GM19463 (cell line): ENCODE results near the gene BUB1.
"Not testable (repeated sequence)": the region's sequence is repeated elsewhere in the genome, so short reads cannot be mapped to it uniquely, and the experiment has no call there.

Source experiments
- ATAC-seq: cut with Tn5 transposase; IDR thresholded peaks from one replicate; pipeline ENCODE4 v1.9.1; 2021; ENCODE audit warnings: mild to moderate bottlenecking, moderate library complexity; ENCODE audit not compliant: unreplicated experiment

The BUB1 gene

DNA sequence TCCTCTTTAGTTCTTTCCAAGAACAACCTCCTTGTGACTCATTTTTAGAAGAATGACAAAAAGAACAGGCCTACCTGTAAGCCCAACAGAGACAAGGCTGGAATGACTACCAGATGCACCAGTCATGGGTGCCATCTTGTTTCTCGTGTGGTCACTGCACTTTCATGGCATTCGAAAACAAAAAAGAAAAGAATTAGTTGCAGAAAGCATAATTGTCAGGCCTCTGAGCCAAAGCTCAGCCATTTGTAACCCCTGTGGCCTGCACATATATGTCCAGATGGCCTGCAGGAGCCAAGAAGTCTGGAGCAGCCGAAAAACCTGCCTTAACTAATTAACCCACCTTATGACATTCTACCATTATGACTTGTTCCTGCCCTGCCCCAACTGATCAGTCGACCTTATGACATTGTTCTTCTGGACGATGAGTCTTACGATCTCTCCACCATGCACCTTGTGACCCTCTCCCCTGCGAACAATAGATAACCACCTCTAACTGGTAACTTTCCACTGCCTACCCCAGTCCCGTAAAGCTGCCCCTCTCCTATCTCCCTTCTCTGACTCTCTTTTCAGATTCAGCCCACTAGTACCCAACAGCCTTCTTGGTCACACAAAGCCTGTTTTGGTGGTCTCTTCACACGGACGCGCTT, 13.9 kb upstream of the BUB1 start:
- ATAC-seq = no peak

DNA sequence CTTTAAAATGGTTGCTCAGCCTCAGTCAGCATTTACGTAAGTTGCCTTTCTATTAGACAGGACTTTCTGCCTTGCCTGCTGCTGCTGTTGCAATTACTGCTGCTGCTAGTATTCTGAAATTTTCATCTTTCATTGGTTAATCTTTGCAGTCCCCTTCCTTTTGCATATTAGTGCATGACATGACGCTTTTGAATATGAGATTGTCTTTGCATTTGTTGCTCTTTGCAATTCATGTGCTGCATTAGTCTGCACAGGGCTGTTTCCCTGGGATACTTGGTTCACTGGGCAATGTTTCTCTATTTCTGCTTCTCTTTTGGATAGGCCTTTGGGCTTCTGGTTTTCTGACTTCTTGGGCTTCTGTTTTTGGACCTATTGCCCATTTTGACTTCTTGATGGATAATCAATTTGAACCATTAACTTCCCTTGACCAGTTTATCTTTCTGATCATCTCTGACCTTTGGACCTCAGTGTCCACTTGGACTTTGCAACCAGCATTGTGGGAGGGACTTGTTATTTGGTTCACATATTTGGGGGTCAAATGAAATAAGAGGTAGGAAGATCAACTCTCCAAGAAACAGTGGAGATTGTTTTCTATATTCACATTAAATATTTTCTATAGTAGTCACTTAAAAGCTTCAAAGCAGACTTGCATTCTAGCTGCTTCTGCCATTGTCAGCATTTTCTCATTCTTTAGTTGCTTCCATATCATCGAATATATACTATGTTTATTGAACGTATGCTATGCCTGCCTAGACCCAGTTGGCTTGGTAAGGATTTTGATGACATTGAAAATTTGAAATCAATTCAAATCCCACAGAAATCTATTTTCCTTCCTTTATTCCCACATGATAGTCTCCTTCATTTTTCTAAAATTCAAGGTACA, 12.5 kb upstream of the BUB1 start:
- no peak for ATAC-seq

DNA sequence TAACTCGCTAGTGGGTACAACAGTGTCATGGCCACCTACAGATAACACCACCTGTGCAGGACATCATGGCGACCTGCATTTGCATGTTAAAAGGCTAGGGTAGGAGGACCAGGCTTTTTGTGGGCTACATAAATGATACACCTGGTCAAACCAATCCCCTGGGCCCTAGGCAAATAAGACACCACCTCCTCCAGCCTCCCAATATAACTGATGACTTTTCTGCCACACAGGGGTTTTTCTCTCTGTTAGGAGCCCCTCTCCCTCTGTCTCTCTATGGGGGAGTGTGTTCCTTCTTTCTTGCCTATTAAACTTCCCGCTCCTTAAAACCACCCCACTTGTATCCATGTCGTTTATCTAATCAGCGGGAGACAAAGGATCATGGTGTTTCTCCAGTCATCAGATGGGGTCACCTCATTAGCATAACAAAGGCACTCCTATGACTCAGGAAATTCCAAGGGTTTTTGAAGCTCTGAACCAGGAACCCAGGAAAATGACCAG, 10.8 kb upstream of the BUB1 start:
- ATAC-seq = no peak

- ATAC-seq = not testable (repeated sequence)
Observed at GRCh38 chr2:110687775-110688484, 10.1 kb upstream of the BUB1 start.

GRCh38 chr2:110682872-110683271, 5.0 kb upstream of the BUB1 start:
- no peak for ATAC-seq

GRCh38 chr2:110682267-110682666, 4.4 kb upstream of the BUB1 start:
- ATAC-seq = no peak

- no peak for ATAC-seq
Observed at GRCh38 chr2:110680709-110681108, 2.8 kb upstream of the BUB1 start.

GRCh38 chr2:110679865-110680264, 2.0 kb upstream of the BUB1 start:
- ATAC-seq = no peak

DNA sequence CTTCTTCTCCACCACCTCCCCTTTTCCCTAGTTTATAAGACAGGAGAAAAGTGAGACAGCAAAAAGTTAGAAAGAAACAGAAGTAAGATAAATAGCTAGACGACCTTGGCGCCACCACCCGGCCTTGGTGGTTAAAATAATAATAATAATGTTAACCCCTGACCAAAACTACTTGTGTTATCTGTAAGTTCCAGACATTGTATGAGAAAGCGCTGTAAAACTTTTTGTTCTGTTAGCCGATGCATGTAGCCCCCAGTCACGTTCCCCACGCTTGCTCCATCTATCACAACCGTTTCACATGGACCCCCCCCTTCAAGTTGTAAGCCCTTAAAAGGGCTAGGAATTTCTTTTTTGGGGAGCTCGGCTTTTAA, 1.5 kb upstream of the BUB1 start:
- ATAC-seq = no peak

GRCh38 chr2:110678457-110679336, 834 bp upstream of the BUB1 start:
- ATAC-seq = no peak

- ATAC-seq = no peak
Observed at GRCh38 chr2:110677080-110677479, 783 bp downstream of the BUB1 start.

DNA sequence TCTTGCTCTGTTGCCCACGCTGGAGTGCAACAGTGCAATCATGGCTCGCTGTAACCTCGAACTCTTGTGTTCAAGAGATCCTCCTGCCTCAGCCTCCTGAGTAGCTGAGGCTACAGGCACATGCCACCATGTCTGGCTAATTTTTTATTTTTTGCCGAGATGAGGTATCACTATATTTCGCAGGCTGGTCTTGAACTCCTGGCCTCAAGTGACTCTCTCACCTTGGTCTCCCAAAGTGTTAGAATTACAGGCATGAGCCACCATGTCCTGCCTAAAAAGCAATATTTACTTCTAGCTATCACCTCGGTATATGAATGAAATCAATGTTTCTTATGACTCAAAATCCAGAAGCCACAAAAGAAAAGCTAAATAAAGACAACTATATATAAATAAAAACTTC, 2.2 kb downstream of the BUB1 start:
- ATAC-seq = no peak

DNA sequence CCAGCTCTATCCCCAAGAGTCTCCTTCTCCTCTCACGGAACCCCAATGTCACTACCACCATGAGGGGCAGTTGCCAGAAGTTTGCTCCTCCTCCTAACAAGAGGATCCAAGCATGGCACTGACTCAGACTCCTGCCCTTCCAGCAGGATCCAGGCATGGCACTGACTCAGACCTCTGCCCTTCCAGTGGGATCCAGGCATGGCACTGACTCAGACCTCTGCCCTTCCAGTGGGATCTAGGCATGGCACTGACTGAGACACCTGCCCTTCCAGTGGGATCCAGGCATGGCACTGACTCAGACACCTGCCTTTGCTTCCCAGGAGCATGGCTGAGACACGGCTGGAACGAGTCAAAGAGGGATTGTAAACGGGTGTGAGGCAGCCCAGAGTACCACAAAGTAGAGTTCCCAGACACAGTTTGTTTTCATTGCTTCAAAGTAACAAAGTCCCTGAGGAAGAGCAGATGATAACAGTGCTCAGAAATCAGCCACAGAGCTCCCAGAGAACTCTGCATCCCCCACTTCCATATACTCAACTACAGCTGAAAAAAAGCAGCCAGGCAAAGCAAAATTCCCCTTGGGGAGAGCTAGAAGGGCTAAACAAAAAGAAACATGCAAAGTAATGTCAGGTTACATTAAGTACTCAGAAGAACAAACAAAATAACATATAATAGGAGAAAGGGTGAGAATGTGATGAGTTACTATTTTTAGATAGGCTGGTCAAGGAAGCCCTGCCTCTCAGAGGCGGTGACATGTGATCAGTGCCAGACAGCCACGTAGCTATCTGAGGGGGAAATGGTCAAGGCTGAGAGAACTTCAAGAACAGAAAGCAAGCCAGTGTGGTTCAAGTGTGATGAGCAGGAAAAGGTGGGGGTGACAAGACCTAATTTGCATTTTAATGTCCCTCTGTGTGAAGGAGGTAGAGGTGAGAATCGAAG, 3.0 kb downstream of the BUB1 start:
- ATAC-seq = peak; percentile 86

DNA sequence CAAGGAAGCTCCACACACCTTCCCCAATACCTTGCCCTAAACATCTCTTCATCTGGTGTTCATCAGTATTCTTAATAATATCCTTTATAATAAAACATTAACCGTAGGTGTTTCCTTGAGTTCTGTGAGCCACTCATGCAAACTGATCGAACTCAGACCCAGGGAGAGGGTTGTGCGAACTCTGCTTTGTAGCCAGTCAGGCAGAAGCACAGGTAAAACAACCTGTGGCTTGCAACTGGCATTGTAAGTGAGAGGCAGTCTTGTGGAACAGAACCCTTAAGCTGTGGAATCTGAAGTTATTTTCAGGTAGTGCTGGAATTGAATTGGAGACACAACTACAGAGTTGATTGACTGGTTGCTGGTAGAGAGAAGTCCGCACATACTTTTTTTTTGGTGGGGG, 4.7 kb downstream of the BUB1 start:
- ATAC-seq = no peak

- ATAC-seq = no peak
Observed at GRCh38 chr2:110670826-110671225, 7.0 kb downstream of the BUB1 start.

DNA sequence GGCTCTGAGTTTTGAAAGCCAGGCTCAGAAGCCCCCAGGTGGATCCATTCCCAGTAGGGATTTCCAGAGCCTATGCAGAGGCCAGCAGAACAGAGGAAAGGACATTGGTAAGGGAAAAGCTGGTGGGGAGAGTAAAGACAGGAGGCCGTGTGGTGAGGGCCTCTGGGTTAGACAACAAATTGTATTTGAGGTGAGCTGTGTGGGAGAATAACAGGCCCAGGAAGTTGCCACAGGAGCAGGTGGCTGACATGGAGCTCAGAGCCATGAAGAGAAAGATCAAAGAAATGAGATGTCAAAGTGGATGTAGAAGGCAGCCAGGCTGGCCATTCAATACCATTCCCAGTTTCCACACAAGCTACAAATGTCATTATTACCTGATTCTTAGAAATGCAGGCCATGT, 8.8 kb downstream of the BUB1 start:
- no peak for ATAC-seq

GRCh38 chr2:110667071-110667470, 10.8 kb downstream of the BUB1 start:
- no peak for ATAC-seq

DNA sequence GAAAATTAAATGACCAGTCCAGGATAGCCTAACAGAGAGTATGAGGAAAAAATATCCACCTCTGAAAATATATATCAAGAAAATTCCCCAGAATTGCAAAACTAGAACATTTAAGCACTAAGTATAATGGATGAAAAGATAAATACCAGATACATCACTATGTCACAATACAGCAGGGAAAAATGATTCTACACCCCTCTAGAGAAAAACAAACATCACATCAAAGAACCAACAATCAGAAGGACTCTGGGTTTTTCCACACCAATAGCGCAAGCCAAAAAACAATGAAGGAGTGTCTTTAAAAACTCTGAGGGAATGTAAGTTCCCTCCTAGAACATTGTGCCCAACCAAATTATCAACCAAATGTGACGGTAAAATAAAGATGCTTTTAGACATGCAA, 13.7 kb downstream of the BUB1 start:
- ATAC-seq = no peak

DNA sequence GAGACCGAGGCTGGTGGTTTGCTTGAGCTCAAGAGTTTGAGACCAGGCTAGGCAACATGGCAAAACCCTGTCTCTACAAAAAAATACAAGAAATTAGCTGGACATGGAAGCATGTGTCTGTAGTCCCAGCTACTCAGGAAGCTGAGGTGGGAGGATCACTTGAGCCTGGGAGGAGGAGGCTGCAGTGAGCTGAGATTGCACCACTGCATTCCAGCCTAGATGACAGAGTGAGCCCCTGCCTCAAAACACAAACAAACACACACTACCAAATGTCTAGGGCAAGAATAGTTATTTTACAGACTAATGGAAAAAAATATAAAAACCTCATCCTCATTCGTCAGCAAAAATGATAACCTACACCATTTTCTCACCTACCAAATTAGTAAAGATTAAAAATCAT, 15.3 kb downstream of the BUB1 start:
- ATAC-seq = no peak

GRCh38 chr2:110660558-110660957, 17.3 kb downstream of the BUB1 start:
- ATAC-seq = no peak
